K562 (cell line): ENCODE results near the gene GULP1. TPM values are rescaled to one million over a fixed set of nuclear protein-coding genes. Genes with fewer than 3 reads are reported as not detected.

Experiments used
- CBFA2T3 ChIP-seq: fragments of 450-650 bp; IDR thresholded peaks from 2 replicates; pipeline ENCODE4 v1.6.1; 2017
- CHD4 ChIP-seq: fragments of 200-600 bp; sonication (generic); IDR thresholded peaks from 3 replicates; pipeline ENCODE4 v1.6.1; 2012; ENCODE audit warnings: low read depth, mild to moderate bottlenecking, mixed read lengths, low read length, inconsistent platforms; ENCODE audit not compliant: insufficient read depth, insufficient replicate concordance, poor library complexity, severe bottlenecking
- HNRNPH1 ChIP-seq: fragments of 200-400 bp; formaldehyde crosslinking; optimal IDR thresholded peaks from 2 replicates; pipeline ENCODE3; 2017; ENCODE audit warnings: low read depth, mild to moderate bottlenecking, low read length, moderate library complexity
- PTRF ChIP-seq: fragments of 450-650 bp; IDR thresholded peaks from 2 replicates; pipeline ENCODE4 v1.6.1; 2016; ENCODE audit warnings: mild to moderate bottlenecking, missing genetic modification characterization, missing compliant biosample characterization
- SRF ChIP-seq, 2 experiments: fragments of 250-450, 450-650 bp in 1 of 2; sonication (Bioruptor Pico) in 1 of 2; sonication (generic) in 1 of 2; formaldehyde crosslinking; IDR thresholded peaks; 2 replicates each; pipeline versions ENCODE4 v1.5.0 to v1.5.1; 2020 to 2022; ENCODE audit warnings: mild to moderate bottlenecking in 1 of 2, missing genetic modification reagents in 1 of 2
- ZNF134 ChIP-seq: fragments of 250-450 bp; sonication (Bioruptor Pico); conservative IDR thresholded peaks from 2 replicates; pipeline ENCODE4 v1.4.0; 2020
- polyA plus RNA-seq, 8 experiments: library from polyadenylated mRNA; depleted of rRNA in 4 of 8; stranded (reverse) in 5 of 8; unstranded in 3 of 8; fragments of >200 nt; fragmentation: Nextera tagmentation in 2 of 8; fragmentation: Illumina TruSeq in 1 of 8; extraction: Ambion mirVana in 2 of 8; extraction: Trizol in 1 of 8; gene quantifications; 2 replicates each; pipeline versions ENCODE4 v1.2.1 to v1.2.3, GENCODE V29; 2011 to 2014; ENCODE audit warnings: inconsistent platforms in 1 of 8, missing spikeins in 1 of 8
- total RNA-seq, 7 experiments: library from RNA; depleted of rRNA in 6 of 7; stranded (reverse); fragments of >200 nt in 6 of 7; fragmentation: Illumina TruSeq in 2 of 7; extraction: Trizol in 2 of 7; gene quantifications; 2 replicates each; pipeline versions ENCODE4 v1.2.1 to v1.2.3, GENCODE V29; 2011 to 2021; ENCODE audit warnings: low replicate concordance in 1 of 7
- TF ChIP-seq, protein P1 (sequence below), 2 experiments: IDR thresholded peaks in 1 of 2; conservative IDR thresholded peaks in 1 of 2; 2 replicates each; pipeline ENCODE4 v1.6.1; 2016; ENCODE audit warnings: low read depth in 2 of 2, mild to moderate bottlenecking in 1 of 2, missing compliant biosample characterization in 1 of 2, missing genetic modification characterization in 1 of 2, moderate library complexity in 1 of 2
- TF ChIP-seq, protein P2 (sequence below): fragments of 450-650 bp; IDR thresholded peaks from 2 replicates; pipeline ENCODE4 v1.6.1; 2017; ENCODE audit warnings: antibody characterized with exemption, mild to moderate bottlenecking
- TF ChIP-seq, protein P3 (sequence below), 2 experiments: fragments of 450-650 bp; IDR thresholded peaks; 2 replicates each; pipeline ENCODE4 v1.6.1; 2018; ENCODE audit warnings: mild to moderate bottlenecking in 2 of 2, low read depth in 1 of 2; ENCODE audit not compliant: partially characterized antibody in 2 of 2

The GULP1 gene
- total and polyA plus RNA-seq, 9 of the 15 experiments (the other 6 are each of a cell fraction or from before 2014, with no cell fraction given), result 8.5 to 25.3 (median 19.5) TPM

GRCh38 chr2:188360485-188361263 is 69.0 kb downstream of the GULP1 start (continued):
- TF ChIP-seq, protein P1, sequence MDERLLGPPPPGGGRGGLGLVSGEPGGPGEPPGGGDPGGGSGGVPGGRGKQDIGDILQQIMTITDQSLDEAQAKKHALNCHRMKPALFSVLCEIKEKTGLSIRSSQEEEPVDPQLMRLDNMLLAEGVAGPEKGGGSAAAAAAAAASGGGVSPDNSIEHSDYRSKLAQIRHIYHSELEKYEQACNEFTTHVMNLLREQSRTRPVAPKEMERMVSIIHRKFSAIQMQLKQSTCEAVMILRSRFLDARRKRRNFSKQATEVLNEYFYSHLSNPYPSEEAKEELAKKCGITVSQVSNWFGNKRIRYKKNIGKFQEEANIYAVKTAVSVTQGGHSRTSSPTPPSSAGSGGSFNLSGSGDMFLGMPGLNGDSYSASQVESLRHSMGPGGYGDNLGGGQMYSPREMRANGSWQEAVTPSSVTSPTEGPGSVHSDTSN (CRISPR knock-in tag; IDR thresholded peaks at IDR 0.05; ENCODE audit: low read depth), result no peak
- TF ChIP-seq, protein P1 (tag; conservative IDR thresholded peaks at IDR 0.05; ENCODE audit: low read depth), result peak; percentile 59; the same call in 1 of the 2 replicates
- TF ChIP-seq ZNF134, result no peak
- no peak for TF ChIP-seq SRF (CRISPR knock-in tag; IDR thresholded peaks at IDR 0.05)
- TF ChIP-seq PTRF, result no peak
- TF ChIP-seq HNRNPH1, result no peak
- peak; percentile 66 for TF ChIP-seq CBFA2T3
- TF ChIP-seq, protein P2, sequence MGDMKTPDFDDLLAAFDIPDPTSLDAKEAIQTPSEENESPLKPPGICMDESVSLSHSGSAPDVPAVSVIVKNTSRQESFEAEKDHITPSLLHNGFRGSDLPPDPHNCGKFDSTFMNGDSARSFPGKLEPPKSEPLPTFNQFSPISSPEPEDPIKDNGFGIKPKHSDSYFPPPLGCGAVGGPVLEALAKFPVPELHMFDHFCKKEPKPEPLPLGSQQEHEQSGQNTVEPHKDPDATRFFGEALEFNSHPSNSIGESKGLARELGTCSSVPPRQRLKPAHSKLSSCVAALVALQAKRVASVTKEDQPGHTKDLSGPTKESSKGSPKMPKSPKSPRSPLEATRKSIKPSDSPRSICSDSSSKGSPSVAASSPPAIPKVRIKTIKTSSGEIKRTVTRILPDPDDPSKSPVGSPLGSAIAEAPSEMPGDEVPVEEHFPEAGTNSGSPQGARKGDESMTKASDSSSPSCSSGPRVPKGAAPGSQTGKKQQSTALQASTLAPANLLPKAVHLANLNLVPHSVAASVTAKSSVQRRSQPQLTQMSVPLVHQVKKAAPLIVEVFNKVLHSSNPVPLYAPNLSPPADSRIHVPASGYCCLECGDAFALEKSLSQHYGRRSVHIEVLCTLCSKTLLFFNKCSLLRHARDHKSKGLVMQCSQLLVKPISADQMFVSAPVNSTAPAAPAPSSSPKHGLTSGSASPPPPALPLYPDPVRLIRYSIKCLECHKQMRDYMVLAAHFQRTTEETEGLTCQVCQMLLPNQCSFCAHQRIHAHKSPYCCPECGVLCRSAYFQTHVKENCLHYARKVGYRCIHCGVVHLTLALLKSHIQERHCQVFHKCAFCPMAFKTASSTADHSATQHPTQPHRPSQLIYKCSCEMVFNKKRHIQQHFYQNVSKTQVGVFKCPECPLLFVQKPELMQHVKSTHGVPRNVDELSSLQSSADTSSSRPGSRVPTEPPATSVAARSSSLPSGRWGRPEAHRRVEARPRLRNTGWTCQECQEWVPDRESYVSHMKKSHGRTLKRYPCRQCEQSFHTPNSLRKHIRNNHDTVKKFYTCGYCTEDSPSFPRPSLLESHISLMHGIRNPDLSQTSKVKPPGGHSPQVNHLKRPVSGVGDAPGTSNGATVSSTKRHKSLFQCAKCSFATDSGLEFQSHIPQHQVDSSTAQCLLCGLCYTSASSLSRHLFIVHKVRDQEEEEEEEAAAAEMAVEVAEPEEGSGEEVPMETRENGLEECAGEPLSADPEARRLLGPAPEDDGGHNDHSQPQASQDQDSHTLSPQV, result no peak
- TF ChIP-seq CHD4, result no peak
- TF ChIP-seq, protein P3, sequence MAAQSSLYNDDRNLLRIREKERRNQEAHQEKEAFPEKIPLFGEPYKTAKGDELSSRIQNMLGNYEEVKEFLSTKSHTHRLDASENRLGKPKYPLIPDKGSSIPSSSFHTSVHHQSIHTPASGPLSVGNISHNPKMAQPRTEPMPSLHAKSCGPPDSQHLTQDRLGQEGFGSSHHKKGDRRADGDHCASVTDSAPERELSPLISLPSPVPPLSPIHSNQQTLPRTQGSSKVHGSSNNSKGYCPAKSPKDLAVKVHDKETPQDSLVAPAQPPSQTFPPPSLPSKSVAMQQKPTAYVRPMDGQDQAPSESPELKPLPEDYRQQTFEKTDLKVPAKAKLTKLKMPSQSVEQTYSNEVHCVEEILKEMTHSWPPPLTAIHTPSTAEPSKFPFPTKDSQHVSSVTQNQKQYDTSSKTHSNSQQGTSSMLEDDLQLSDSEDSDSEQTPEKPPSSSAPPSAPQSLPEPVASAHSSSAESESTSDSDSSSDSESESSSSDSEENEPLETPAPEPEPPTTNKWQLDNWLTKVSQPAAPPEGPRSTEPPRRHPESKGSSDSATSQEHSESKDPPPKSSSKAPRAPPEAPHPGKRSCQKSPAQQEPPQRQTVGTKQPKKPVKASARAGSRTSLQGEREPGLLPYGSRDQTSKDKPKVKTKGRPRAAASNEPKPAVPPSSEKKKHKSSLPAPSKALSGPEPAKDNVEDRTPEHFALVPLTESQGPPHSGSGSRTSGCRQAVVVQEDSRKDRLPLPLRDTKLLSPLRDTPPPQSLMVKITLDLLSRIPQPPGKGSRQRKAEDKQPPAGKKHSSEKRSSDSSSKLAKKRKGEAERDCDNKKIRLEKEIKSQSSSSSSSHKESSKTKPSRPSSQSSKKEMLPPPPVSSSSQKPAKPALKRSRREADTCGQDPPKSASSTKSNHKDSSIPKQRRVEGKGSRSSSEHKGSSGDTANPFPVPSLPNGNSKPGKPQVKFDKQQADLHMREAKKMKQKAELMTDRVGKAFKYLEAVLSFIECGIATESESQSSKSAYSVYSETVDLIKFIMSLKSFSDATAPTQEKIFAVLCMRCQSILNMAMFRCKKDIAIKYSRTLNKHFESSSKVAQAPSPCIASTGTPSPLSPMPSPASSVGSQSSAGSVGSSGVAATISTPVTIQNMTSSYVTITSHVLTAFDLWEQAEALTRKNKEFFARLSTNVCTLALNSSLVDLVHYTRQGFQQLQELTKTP (IDR thresholded peaks at IDR 0.05; ENCODE audit: low read depth in 1 of 2, partially characterized antibody in 2 of 2), result no peak
